ENCODE measurements around the gene PRSS16.

GRCh38 chr6:27251606-27252251, 4.2 kb downstream of the PRSS16 start:
- no peak for TF ChIP-seq REST (IDR thresholded peaks at IDR 0.05)
- TF ChIP-seq RAD21 (conservative IDR thresholded peaks at IDR 0.05 in 1 of 2, IDR thresholded peaks at IDR 0.05 in 1 of 2): peak in 1 of 2 experiments; percentile 34; a peak in 2 of 5 replicates
- peak; percentile 56 for TF ChIP-seq CTCF (IDR thresholded peaks at IDR 0.05)
- no peak for TF ChIP-seq POLR2AphosphoS2 (conservative IDR thresholded peaks at IDR 0.05; ENCODE audit: low read length)
- TF ChIP-seq KDM1A (IDR thresholded peaks at IDR 0.05; ENCODE audit: low read depth): peak; percentile 94
- TF ChIP-seq POLR2A (IDR thresholded peaks at IDR 0.05; ENCODE audit: low read length): peak; percentile 49
- TF ChIP-seq MAZ (IDR thresholded peaks at IDR 0.05; ENCODE audit: borderline replicate concordance, low read depth, low read length): no peak
- no peak for TF ChIP-seq EP300 (IDR thresholded peaks at IDR 0.05)
- no peak for TF ChIP-seq MAX (IDR thresholded peaks at IDR 0.05)
- no peak for TF ChIP-seq USF2 (IDR thresholded peaks at IDR 0.05)
